HK-2 (cell line): ENCODE data around the gene AMIGO1.

Experiments used
- DNase-seq: peaks from one replicate; pipeline ENCODE4 v3.0.0-alpha.2; 2018; ENCODE audit not compliant: unreplicated experiment

The AMIGO1 gene

GRCh38 chr1:109502364-109502851 is 7.1 kb downstream of the AMIGO1 start:
- DNase-seq: no peak

- DNase-seq: no peak
Observed at GRCh38 chr1:109501644-109502363, 7.7 kb downstream of the AMIGO1 start.

- DNase-seq: no peak
Observed at GRCh38 chr1:109500941-109501381, 8.6 kb downstream of the AMIGO1 start.

- DNase-seq: peak; percentile 76
Observed at GRCh38 chr1:109499661-109500536, 9.6 kb downstream of the AMIGO1 start.

- no peak for DNase-seq
Observed at GRCh38 chr1:109499081-109499480, 10.4 kb downstream of the AMIGO1 start.

- peak; percentile 26 for DNase-seq
Observed at GRCh38 chr1:109498161-109498801, 11.2 kb downstream of the AMIGO1 start.

- no peak for DNase-seq
Observed at GRCh38 chr1:109497449-109498160, 11.9 kb downstream of the AMIGO1 start.

- no peak for DNase-seq
Observed at GRCh38 chr1:109495738-109496137, 13.8 kb downstream of the AMIGO1 start.

GRCh38 chr1:109493805-109494539 is 15.6 kb downstream of the AMIGO1 start, which contains the start of gene CYB561D1:
Gene CYB561D1 (plus strand): TSS chr1:109494094. CDS start chr1:109494140, 46 bp downstream.
- peak; percentile 88 for DNase-seq

- no peak for DNase-seq
Observed at GRCh38 chr1:109493227-109493626, 16.3 kb downstream of the AMIGO1 start.

GRCh38 chr1:109492779-109493178 is 16.7 kb downstream of the AMIGO1 start:
- no peak for DNase-seq

GRCh38 chr1:109491372-109491771 is 18.2 kb downstream of the AMIGO1 start:
- DNase-seq: no peak

GRCh38 chr1:109490934-109491302 is 18.6 kb downstream of the AMIGO1 start:
- DNase-seq: no peak

- DNase-seq: peak; percentile 48
Observed at GRCh38 chr1:109490029-109490933, 19.2 kb downstream of the AMIGO1 start.

GRCh38 chr1:109488696-109489095 is 20.8 kb downstream of the AMIGO1 start:
- no peak for DNase-seq

- DNase-seq: no peak
Observed at GRCh38 chr1:109488201-109488600, 21.3 kb downstream of the AMIGO1 start.

- no peak for DNase-seq
Observed at GRCh38 chr1:109487261-109487660, 22.3 kb downstream of the AMIGO1 start.

GRCh38 chr1:109485001-109485400 is 24.5 kb downstream of the AMIGO1 start:
- DNase-seq: no peak

GRCh38 chr1:109484519-109484975 is 25.0 kb downstream of the AMIGO1 start:
- peak; percentile 14 for DNase-seq
